ENCODE measurements around the gene TTC9C.

TTC9C gene

DNA sequence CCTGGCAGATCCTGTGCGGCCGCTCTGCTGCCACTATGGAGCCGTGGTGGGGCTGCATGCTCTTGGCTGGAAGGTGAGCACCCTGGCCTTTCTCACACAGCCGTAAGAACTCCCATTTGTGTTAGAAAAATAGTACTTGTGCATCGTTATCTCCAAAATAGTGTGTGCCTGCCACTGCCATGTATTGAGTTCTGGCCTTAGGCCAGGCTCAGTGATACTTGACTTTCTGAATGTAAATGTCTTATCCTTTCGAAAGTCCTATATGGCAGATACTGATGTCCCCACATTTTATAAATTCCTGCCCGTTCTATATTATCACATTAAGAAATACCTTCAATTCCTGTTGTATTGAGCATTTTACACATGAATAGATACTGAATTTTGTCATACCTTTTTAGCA lies 54.5 kb downstream of the TTC9C start:
- Histone ChIP-seq H3K4me3 (no peak overlapping the region), H3K27ac (no peak overlapping the region)

DNA sequence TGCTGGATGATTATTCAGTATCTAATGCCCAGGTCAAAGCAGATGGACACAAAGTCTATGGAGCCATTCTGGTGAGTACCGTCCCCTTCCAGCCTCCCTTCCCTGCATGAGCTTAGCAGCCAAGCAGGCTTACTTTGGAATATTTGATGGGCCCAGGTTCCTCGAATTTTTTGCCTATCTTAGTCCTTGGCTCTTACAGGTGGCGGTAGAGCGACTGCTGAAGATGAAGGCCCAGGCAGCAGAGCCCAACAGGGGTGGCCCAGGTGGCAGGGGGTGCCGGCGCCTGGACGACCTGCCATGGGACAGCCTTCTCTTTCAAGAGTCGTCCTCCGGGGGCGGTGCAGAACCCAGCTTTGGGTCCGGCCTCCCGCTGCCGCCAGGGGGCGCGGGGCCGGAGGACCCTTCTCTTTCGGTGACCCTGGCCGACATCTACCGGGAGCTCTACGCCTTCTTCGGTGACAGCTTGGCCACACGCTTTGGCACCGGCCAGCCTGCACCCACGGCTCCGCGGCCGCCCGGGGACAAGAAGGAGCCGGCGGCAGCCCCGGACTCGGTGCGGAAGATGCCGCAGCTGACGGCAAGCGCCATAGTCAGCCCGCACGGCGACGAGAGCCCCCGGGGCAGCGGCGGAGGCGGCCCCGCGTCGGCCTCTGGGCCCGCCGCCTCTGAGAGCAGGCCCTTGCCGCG lies 58.2 kb downstream of the TTC9C start:
- peak overlapping the region; percentile 76 to 99 (median 93) for H3K4me3 ChIP-seq
- H3K27ac ChIP-seq: peak overlapping the region; percentile 71 to 99 (median 95)

DNA sequence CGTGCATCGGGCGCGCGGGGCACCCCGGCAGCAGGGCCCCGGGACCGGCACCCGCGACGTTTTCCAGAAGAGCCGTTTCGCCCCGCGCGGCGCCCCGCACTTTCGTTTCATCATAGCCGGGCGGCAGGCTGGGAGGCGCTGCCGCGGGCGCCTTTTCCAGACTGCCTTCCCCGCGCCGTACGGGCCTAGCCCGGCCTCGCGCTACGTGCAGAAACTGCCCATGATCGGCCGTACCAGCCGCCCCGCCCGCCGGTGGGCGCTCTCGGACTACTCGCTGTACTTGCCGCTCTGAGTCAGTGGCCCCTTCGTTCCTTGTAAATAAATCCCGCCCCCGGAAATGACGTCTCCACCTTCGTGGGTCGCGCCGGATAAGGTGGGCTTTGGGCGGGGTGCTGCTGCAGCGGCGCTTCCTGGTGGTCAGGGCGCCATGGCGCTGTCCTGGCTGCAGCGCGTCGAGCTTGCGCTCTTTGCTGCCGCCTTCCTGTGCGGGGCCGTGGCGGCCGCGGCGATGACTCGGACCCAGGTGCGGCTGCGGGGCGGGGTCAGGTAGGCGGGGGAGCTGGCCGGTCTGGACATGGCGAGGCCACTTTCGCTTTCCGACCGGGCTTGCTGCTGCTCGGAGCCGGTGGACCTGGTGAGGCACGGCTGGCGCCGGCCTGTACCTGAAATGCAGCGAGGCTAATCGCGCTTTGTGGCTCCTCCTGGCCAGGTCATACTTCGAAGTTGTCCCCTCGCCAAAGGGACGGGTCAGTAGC lies 58.9 kb downstream of the TTC9C start, which contains the start of gene TMEM179B:
TSS of gene TMEM179B (plus strand) at position 398 of the 755 bp plus-strand sequence. CDS start at position 428, 30 bp downstream.
- Histone ChIP-seq H3K4me3 (peak within 1 kb of the TSS; percentile 76 to 99 (median 93)), H3K27ac (peak within 1 kb of the TSS; percentile 71 to 99 (median 95))
